Endothelial cell of hepatic sinusoid (primary cell): Measurements from ENCODE around the gene FCRL6.

Experiments used
- in situ Hi-C: cut with HindIII; loops from 2 replicates; pipeline ENCODE4 v1.10.0; 2017; ENCODE audit warnings: low sequenced_read_pairs

FCRL6 gene

DNA sequence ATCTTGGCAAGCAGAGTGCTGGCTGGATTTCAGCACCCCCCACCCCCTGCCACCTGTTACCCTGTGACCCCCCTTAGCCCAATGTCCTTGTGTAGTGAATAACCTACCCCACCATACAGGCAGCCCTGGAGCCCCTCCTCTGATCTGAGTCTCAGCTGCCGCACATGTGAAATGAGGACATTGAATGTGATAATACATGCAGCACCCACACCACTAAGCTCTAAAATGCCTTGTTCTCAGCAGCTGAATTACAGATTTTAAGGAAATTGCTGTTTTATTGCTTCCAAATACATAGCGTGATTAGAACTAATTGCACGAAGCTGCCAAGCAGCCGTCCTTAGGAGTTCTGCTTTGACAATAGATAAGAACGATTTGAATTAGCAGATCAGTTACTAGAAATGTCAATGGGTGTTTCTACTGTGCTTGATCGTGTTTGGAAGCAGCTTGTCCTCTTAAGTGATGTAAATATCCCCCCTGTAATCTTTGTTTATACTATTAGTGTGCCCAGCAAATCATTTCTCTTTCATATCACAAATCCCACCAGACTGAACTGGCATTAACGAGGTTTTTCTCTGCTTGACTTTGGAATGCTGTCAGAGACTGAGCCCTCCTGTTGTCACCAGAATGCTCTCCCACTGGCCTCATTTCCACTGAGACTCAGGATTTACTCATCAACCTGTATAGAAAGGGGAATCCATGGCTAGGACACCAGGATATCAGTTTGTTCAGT lies 29.4 kb downstream of the FCRL6 start:
- in situ Hi-C loops = no loop called here

DNA sequence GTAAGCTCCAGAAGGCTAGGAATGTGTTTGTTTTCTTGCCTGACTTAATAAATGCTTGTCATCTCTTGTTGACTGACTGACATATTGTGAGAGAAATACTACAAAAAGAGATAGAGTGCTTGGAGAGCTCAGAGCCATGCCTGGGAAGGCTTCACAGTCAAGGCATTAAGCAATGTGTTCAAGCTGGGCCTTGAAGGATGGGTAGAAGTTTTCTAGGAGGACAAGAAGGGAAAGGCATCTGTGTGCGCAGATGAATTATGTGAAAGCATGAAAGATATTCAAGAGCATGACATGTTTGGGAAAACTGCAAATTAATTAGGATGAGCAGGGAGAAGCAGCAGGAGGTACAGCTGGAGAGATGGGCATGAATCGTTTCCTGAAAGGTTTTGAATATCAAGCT lies 30.1 kb downstream of the FCRL6 start:
- in situ Hi-C loops = no loop called here

DNA sequence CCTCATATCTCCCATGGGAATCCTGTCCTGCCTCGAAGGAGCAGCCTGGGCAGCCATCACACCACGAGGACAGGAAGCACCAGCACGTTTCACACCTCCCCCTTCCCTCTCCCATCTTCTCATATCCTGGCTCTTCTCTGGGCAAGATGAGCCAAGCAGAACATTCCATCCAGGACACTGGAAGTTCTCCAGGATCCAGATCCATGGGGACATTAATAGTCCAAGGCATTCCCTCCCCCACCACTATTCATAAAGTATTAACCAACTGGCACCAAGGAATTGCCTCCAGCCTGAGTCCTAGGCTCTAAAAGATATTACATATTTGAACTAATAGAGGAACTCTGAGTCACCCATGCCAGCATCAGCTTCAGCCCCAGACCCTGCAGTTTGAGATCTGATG lies 33.2 kb downstream of the FCRL6 start:
- in situ Hi-C loops = no loop called here

DNA sequence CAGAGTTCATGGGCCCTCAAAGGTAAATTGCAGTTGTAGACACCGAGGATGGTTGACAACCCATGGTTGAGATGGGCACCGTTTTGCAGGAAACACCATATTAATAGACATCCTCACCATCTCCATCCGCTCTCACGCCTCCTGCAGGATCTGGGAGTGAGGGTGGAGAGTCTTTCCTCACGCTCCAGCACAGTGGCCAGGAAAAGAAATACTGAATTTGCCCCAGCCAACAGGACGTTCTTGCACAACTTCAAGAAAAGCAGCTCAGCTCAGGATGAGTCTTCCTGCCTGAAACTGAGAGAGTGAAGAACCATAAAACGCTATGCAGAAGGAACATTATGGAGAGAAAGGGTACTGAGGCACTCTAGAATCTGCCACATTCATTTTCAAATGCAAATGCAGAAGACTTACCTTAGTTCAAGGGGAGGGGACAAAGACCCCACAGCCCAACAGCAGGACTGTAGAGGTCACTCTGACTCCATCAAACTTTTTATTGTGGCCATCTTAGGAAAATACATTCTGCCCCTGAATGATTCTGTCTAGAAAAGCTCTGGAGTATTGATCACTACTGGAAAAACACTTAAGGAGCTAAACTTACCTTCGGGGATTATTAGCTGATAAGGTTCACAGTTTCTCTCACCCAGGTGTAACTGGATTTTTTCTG lies 33.8 kb downstream of the FCRL6 start:
- in situ Hi-C loops = no loop called here

DNA sequence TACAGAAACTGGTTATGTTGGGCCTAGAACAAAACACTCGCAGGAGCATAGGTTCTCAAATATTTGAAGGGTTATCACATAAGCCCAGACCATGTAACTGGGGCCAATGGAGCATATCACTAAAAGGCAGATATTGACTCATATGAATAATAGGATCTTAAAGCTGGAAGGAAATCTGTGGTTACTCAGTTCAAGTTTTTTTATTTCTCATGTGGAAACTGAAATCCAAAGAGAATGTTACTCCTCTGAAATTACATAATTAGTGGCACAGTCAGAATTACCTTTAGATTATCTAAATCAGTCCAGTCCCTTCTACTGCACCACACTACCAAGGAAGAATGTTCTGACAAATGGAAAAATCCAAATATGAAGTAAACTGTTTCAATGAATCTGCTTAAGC lies 36.6 kb downstream of the FCRL6 start:
- in situ Hi-C loops = no loop called here

DNA sequence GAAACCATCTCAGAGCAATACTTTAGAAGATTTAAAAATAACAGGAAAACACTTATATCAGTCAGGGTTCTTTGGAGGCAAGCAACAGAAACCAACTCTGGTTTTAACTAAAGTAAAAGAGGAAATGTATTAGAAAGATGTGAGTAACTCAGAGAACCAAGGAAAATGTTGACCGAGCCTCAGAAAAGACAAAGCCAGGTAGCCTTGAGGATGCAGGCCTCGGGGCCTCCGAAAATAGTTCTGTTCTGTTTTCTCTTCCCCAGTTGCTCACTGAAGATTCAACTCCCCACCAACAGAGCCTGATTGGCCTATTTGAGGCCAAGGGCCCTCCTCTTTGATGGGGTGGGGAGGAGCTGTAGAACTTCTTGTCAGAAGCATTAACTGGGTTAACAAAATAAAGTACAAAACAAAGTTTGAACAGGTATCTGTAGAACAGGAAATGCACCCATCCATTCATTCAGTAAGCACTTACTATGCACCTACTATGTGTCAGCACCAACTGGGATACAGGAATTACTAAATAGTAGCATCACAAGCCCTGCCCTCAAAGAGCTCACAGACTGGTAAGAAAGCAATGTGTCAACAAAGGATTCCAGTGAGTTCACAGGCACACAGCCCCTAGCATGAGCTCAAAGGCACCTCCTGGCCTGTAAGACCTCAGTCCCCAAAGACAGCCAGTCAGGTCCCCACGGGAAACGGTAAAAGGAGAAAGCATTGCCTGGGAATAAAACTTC lies 37.1 kb downstream of the FCRL6 start:
- in situ Hi-C loops = no loop called here

DNA sequence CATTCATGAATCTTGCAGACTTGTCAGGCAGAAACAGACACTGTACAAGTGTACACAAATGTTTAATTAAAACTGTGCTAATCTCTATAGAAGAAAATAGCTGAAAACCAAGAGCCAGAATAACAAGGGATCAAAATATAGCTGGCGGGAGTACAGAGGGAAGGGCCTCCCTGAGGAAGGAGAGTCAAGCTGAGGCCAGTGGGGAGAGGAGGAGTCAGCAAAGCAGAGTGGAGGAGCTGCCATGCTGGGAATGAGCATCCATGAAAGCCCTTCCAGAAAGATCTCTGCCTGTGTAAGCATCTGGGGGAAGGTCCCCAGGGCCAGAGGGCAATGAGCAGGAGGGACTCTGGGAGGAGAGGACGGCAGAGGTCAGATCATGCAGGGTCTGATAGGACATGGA lies 39.6 kb downstream of the FCRL6 start:
- in situ Hi-C loops = no loop called here

DNA sequence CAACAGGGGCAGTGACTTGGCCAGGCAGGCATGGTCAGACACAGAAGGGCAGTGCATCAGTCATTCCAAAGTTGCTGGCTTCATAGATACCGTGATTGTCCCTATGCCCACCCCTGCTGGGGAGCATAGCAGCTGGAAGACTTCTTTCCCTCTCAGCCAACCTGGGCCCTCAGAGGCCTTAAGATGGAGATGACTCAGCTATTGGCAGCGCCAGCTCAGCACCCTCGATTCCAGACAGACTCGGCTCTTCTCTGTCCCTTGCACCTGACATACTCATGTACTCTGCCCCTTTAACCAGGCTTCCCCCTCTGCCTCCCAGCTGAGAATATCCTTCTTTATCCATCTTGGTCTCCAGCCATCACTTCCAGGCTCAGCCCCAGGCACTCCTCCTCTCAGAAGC lies 41.3 kb downstream of the FCRL6 start:
- in situ Hi-C loops = no loop called here

DNA sequence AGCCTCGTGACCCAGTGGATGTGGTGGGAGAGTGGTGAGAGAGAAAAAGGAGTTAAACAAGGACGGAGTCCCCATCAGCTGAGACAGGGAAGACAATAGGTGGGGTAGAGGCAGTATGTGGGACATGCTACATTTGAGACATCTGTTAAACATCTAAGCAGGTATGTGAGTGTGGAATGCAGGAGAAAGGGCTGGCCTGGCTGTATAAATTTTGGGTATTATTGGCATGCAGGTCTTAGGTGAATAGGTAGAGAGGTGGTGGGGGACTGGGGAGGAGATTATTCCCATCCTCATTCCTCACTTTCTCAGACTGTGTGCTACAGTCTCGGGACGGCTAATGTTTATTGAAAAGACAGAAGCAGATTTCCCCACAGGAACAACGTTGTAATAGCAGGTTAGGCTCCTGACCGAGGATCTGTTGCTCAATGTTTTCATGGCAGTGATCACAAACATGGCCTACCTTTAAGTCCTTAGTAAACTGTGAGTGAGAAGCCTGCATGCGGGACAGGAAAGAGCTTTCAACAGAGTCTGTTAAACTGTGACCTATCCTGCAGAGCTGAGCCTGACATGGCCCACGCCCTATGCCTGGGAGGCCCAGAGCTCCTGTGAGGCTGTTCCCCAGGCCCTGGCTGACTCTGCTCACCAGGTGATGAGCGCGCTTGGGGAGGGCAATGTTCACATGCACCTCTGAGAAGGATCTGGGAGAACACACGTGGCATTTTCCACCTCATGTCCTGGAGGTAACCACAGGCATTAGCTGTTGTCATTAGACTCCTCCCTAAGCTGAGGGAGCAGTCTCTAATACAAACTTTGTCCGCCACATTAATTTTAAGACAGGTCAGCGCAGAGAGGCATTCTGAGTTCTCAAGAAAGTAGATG lies 43.8 kb downstream of the FCRL6 start:
- in situ Hi-C loops = no loop called here

DNA sequence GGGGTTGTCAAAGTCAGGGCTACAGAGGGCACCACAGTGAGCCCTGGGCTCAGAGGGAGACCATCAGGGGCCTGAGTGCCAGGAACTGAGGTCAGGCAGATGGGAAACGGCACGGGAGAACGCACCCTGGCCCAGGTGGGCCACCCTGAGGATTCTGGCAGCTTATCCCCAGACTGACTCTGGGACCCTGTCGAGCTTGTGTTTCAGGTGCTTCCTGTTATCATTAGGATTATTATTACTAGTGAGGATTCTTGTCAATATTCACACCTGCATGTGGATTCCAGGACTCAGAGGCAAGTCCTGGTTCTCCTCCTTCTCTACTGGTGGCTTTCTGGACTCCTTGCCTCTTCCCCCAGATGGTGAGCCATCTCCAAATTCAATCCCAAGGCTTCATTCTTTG lies 45.1 kb downstream of the FCRL6 start:
- in situ Hi-C loops = no loop called here

DNA sequence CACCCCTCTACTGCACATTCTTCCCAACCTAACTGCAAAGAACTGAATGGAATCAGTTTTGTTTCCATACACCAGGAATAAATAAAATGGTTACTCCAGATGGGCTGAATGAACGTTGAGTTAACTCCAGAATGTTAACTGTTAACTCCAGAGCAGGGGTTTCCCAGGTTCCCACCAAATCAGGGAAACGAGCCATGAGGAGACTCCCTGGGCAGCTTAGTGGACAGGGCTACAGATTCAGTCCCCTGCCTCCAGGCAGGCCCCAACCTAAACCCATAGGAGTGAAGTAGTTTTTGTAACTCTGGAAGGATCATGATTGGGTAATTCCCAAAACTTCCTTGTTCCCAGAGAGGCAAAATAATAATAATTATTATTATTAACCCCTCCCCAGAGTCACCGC lies 46.2 kb downstream of the FCRL6 start:
- in situ Hi-C loops = no loop called here

DNA sequence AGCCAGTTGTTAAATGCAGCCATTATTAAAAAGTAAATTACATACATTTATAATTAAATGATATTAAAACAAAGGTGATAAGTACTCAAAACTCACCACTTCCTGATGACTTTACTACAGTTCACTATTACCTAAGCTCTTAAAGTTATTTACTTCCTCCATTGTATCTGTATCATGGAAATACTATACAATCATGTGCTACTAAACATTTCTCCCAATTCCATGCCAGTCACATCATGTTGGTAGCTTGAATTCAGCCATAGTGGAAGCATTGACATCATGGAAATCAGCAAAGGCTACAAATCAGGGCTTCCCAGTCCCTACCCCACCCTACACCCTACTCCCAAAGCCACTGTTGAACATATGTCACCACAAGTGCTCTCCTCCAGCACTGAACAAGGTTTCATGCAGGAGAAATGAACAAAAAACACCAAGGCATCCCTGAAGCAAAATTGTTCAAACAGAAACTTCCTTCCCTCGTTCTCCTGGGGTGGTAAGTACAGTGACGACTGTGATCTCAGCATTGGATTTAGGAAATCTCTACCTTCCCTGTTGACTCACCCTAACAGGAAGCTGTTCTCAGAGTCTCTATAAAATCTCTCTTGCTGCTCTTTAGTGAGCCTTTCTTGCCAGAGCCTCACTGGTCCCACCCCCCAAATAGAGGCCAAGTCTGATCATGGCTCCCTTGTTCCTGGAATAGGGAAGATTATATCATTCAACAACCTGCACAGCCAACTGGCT lies 47.6 kb downstream of the FCRL6 start:
- in situ Hi-C loops = no loop called here

DNA sequence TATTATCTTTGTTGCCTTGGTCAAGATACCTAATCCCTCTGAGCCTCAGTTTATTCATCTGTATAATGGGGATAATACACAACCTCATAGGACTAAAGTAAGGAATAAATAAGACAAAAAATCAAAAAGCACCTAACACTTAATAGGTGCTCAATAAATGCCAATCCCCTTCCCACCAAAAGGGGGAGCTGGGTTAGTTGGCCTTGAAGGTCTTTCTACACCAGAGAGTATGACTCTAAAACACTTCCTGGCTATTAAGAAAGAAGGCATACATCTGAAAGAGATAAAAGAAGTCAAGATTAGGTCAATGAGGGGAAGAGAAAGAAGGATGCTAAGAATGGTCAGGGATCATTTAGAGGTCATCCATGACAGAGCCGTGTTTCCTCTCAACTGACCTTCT lies 49.2 kb downstream of the FCRL6 start:
- in situ Hi-C loops = no loop called here

DNA sequence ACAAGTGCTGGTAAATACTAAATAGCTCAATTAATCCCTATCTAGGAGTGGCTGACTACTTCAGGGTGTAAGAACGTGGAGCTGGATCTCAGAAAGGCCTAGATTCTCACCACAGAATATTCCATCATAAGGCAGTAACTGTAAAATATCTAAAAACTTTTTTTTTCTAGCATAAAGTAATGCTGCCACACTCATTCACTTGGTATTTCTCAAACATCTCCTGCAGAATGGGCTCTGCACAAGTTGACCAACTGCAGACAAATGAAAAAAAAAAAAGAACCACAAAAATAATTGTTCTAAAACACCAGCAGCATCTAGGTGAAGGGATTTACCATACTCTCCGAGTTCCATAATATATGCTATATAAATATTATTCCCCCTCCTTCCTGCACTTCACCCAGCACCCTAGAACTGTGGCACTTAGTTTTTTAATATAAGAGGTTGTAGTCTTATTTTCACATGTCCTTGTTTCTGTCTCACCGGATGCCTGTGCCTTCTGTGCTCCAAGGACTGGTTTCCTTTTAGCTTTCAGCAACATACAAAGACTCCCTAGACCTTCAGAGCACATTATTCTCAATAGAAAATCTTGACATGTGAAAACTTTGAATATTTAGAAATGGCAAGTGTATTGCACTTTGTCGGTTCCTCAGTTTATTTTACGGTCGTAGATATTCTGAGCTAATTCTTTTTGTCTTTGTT lies 51.4 kb downstream of the FCRL6 start:
- in situ Hi-C loops = no loop called here

DNA sequence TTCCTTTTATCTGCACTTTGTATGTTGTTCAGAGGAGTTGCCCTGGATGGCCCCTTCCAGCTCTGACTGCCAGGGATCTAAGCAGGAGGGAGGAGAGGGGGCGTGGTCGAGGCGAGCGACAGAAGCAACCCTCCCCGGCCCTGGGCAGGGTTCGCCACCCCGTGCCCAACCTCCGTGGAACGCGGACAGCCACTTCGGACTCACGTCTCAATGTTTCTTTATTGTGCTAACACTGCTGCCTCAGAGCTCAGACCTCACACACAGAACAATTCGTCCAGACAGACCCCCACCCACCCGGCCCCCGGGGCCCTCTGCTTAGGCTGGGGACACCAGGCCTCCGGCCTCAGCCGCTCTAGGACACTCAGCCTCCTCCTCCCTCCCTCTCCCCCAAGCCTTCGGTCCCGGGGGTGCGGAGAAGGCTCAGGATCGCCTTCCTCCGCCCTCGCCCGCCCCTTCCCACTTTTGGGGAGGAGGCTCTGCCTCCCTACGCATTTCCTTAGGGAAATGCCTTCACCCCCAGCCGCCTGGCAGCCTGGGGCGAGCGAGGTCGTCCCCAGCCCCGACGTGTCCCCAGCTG lies 52.0 kb downstream of the FCRL6 start:
- in situ Hi-C loops = no loop called here

DNA sequence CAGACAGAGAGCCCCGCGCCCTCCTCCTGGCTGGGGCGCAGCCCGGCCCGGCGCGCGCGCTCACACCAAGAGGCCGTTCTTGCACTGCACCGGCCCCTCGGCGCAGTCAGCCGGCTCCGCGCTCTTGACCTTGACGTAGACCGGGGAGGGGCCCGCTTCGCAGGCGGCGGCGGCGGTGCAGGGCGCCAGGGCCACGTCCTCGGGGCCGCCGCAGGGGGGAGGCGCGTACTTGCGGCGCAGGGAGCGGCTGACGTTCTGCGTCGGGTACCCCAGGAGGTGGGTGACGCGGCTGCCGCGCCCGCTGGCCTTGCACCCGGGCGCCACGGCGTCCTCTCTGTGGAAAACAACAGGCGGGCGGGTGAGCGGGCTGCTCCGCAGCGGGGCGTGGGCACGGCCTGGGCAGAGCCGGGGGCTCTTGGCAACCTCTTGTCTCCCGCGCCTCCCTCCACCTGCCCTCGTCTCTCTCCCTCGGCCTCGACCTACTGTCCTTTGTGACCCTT lies 52.6 kb downstream of the FCRL6 start:
- in situ Hi-C loops = no loop called here

DNA sequence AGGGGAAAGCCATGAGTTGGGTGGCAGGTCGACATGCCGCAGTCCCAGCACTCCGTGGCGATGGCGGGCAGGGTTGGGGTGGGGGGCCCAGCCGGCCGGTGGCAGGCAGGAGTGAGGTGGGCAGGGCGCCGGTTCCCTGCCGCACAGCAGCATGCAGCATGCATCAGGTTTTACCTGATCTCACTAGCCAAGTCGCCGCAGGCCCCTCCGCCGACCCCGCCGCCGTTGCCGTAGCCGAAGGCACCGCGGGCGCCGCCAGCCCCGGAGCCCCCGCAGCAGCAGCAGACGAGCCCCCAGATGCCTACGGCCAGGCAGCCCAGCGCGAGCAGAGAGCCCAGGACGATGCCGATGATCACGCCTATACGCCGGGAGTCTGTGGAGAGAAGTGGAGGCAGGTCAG lies 53.5 kb downstream of the FCRL6 start:
- in situ Hi-C loops = no loop called here

DNA sequence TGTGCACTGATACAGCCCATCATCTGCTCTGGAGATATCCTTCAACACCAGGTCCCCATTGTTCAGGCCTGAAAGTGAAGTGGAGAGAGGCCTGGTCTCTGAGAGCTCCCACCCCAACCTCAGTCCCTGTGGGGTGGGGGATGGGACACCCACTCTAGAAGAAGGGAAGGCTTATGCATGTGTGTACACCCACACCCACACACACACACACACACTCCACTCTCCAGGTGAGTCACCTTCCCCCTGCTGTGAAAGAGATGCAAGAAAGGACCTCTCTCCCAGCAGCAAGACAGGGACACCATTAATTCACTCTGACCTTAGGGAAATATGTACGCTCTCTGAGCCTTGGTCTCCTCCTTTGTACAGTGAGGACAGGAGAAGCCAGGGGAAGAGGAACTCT lies 54.4 kb downstream of the FCRL6 start:
- in situ Hi-C loops = no loop called here

DNA sequence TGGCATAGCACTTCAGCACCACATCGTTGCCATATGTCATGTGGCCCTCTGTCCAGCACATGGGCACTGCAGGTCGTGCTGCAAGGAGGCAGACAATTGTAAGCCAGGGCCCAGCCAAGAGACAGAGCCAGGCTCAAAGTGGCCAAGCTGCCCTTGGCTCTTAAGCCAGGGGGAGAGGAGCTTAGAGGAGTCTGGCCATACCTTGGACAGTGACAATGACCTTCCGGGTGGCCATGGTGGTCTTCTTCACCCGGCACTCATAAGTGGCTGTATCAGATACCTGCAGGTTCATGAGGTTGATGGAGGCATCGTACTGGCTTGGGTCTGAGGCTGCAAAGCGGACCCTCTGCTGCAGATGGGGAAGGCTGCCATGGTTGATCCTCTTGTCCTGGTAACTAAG lies 55.7 kb downstream of the FCRL6 start:
- in situ Hi-C loops = no loop called here
